ENCODE measurements around the gene UBXN4.
A peak's percentile ranks its signal among the peaks of the same experiment; 100 is the strongest.

The UBXN4 gene

GRCh38 chr2:135812907-135813511 lies 71.4 kb downstream of the UBXN4 start:
- DNase-seq = no peak

- no peak for DNase-seq
Observed at GRCh38 chr2:135815269-135815668, 73.6 kb downstream of the UBXN4 start.

DNA sequence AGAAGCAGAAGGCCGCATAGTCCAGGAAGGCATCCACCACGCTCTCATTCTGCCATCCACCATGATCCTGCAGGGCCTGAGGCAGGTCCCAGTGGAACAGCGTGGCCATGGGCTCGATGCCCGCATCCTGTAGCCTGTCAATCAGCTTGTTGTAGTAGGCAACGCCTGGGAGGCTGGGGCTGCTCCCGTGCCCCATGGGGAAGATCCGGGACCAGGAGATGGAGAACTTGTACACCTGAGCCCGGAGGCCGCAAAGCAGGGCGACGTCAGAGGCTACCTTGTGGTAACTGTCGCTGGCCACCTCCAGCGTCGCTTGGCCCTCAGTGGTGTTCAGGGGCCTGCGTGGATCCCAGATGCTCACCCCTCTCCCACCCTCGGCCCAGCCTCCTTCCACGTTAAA lies 75.8 kb downstream of the UBXN4 start:
- no peak for DNase-seq

GRCh38 chr2:135817951-135818350 lies 76.3 kb downstream of the UBXN4 start:
- no peak for DNase-seq

DNA sequence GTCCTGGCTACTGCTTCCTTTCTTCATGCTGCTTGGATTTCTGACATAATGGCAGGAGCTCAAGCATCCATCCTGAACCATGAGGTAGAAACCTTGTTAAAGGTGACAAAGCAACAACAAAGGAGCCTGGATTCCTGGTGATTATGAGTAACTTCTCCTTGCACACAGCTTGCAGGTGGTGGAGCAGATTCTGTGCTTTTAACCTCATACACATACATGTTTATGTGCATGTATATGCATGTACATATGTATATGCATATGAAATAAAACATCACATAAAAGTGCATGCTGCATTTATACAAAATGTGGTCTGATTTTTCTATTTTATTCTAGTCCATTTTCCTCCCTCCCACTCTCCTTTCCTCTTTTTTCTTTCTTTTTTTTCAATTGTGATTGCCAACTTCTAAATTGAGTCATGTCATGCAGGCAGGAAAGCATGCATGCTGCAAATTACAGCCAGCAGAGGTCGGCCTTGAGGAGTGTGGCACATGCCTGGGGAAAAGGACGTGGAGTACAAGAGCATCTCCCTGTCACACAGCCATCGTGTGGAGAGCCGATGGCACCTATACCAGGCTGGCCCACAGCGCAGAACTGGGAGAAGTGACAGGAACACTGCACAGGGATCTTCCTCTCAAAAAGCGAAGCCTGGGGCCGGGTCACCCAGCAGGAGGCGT lies 77.4 kb downstream of the UBXN4 start:
- DNase-seq = peak in 1 of 2 donors; percentile 15

GRCh38 chr2:135820003-135820618 lies 78.5 kb downstream of the UBXN4 start:
- peak; percentile 19 to 41 for DNase-seq

DNA sequence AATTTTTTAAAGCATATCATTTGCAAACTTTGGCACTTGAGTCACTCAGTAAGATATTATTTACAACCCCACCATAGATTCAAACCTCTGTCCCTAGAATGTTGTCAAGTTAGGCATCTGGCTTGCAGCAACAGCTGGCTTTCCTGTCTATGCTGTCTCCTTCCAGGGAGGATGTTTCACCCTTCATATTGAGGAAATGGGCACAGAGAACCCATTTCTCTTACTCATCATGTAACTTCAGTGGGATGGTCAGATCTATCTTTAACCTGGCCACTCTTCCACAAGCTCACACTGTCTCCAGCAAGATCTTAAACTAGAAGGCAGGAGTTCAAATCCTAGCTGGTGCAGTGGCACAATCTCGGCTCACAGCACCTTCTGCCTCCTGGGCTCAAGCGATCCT lies 79.5 kb downstream of the UBXN4 start:
- no peak for DNase-seq

DNA sequence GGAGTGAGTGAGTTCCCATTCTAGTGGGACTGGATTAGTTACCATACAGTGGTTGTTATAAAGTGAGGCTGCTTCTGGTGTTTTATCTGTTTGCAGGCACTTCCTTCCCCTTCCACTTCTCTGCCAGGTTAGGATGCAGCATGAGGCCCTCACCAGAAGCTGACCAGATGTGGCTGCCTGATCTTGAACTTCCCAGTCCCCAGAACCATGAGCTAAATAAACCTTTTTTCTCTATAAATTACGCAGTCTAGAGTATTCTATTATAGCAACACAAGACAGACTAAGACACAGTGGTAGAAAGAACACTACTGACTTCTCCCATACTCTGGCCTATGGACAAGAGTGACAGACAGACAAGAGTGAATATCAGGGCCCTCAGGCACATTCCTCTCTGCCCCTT lies 81.2 kb downstream of the UBXN4 start:
- DNase-seq = no peak

DNA sequence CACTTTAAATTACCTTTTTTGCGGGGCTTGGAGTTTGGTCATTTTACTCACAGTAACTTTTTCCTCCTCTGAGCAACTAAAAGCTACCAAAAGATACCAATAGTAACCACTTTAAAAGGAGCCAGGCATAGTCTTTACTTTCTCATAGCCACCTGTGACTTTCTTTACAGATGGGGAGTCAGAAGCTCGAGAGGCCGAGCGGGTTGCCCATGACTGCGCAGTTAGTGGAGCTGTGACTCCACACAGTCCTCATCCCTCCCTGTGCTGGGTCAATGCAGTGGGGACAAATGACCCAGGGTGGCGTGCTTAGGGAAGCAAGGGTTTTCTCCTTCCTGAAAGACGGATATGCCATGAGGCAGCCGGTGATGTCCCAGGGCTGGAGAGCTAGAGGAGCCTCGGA lies 83.5 kb downstream of the UBXN4 start:
- DNase-seq = no peak

DNA sequence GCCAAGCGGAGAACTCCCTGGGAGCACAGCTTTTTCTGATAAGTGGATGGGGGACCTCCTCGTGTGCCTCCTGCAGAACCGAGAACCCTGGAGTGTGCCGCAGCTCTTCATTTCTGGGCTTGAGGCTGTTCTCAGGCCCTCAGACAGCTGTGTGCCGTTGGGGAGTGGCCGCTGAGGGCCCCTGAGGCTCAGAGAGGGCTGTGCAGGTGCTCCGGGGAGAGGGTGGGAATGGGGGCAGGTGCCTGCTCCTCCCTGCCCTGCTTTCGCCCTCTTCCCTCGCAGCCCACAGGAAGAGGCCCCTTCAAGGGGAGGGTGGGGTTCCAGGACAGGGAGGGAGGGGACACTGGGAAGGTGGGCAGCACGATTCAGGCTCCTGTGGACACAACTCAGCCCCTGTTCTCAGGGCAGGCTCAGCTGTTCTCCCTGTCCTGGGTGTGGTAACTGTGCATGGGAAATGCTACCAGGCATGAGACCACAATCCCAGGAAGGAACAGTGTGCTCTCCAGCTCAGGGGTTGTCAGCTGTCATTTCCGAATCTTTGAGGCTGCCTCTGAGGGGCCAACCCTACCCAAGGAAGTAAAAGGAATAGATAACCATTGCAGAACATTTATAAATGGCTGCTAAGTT lies 84.0 kb downstream of the UBXN4 start:
- no peak for DNase-seq

DNA sequence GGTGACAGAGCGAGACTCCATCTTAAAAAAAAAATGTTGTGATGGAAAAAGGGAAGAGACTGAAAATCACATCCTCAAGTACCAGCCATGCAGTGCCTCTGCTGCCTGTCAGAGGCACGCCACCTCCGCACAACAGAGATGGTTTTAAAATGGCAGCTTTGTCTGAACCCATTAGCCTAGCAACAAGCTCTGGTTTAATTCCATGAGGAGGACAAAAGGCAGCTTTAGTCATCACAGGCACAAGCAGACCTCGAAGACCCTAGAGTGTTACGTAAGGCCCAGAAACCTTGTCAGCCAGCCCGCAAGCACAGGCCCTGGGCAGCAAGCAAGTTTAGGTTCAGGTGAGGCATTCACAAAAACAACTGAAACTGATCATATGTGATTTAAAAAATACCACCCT lies 84.9 kb downstream of the UBXN4 start:
- DNase-seq = no peak

- no peak for DNase-seq
Observed at GRCh38 chr2:135829378-135830135, 87.9 kb downstream of the UBXN4 start.

DNA sequence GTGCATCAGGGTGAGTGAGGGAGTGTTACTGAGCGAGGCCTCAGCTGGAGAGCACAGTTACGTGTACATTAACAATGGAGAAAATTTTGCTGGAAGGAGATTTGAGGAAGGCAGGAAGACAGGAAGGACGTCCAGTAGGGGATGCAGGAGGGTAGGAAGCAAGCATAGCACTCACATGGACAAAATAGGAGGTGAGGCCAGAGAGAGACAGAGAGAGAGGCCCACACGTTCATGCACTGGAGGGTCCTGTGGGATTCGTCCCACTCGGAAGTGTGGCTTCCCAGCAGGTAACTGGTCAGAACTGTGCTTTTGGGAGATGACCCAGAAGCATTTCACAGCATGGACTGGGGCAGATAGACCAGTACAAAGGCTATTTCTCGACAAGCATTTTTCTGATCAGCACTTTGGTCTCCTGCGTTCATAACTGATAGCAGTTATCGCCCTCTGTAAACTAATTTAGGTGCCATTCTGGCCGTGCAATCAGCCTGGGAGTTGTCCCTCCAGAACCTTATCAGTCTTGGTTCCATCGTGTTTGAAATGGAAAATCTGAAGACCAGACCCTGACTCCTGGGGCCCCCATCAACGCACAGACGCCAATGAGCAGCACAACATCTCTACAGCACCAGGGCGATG lies 89.6 kb downstream of the UBXN4 start:
- DNase-seq = no peak

- no peak for DNase-seq
Observed at GRCh38 chr2:135832891-135833290, 91.2 kb downstream of the UBXN4 start.

Data from CD4-positive, alpha-beta T cell treated with Interferon alpha-2 for 1 hour (primary cell).